Measurements from ENCODE around the gene VRK1.

GRCh38 chr14:96903444-96904023 is 106.4 kb downstream of the VRK1 start:
- TF ChIP-seq CTCF (IDR thresholded peaks at IDR 0.05; ENCODE audit: low read length): no peak
- no peak for TF ChIP-seq EZH2phosphoT487 (IDR thresholded peaks at IDR 0.05; ENCODE audit: low read length)
- TF ChIP-seq EZH2 (optimal IDR thresholded peaks at IDR 0.05; ENCODE audit: low read depth, low read length): no peak
